Effector CD8-positive, alpha-beta T cell (primary cell): ENCODE measurements around the gene FLG2.
"Not testable (repeated sequence)": the region's sequence is repeated elsewhere in the genome, so short reads cannot be mapped to it uniquely, and the experiment has no call there.

Source experiments
- DNase-seq: peaks from one replicate; lab custom pipeline; 2025; lab: John Stamatoyannopoulos, UW

Gene FLG2

GRCh38 chr1:152312169-152312568, 47.6 kb downstream of the FLG2 start:
- DNase-seq: not testable (repeated sequence)

GRCh38 chr1:152309955-152310354, 49.9 kb downstream of the FLG2 start:
- no peak for DNase-seq

GRCh38 chr1:152309320-152309901, 50.4 kb downstream of the FLG2 start:
- DNase-seq: not testable (repeated sequence)

- not testable (repeated sequence) for DNase-seq
Observed at GRCh38 chr1:152308758-152309157, 51.0 kb downstream of the FLG2 start.

- not testable (repeated sequence) for DNase-seq
Observed at GRCh38 chr1:152307970-152308369, 51.8 kb downstream of the FLG2 start.

- DNase-seq: not testable (repeated sequence)
Observed at GRCh38 chr1:152306123-152306522, 53.7 kb downstream of the FLG2 start.

GRCh38 chr1:152304773-152305172, 55.0 kb downstream of the FLG2 start:
- not testable (repeated sequence) for DNase-seq

- not testable (repeated sequence) for DNase-seq
Observed at GRCh38 chr1:152303139-152303872, 56.5 kb downstream of the FLG2 start.
